A549 (cell line): ENCODE data around the gene TRIM29. TPM values are rescaled to one million over a fixed set of nuclear protein-coding genes. Genes with fewer than 3 reads are reported as not detected.

Experiments
- ATAC-seq, 2 experiments: fragments of 200-7000 bp in 1 of 2; fragments of >200 bp in 1 of 2; cut with Nextera tagmentation in 1 of 2; cut with Tn5 transposase in 1 of 2; 3 replicates each; pipeline versions ENCODE4 v1.8.0 to v1.9.1; 2018 to 2020; ENCODE audit warnings: mild to moderate bottlenecking in 1 of 2, moderate library complexity in 1 of 2
- CTCF ChIA-PET: fragments of 300-600 bp; sonication (Branson Sonifier 250); formaldehyde crosslinking; extraction: SDS; loops from one replicate; lab custom pipeline; 2021; ENCODE audit warnings: antibody characterized with exemption, inconsistent platforms; lab: Yijun Ruan, JAX
- POLR2A ChIA-PET: fragments of 350-600 bp; formaldehyde crosslinking; extraction: SDS; loops from one replicate; lab custom pipeline; 2021; ENCODE audit warnings: antibody characterized with exemption, inconsistent platforms; lab: Yijun Ruan, JAX
- DNase-seq, 2 experiments: peaks; one replicate each; pipeline versions ENCODE4 v3.0.0 to v3.0.0-alpha.2; 2011 to 2016; ENCODE audit warnings: low read depth in 1 of 2, low spot score in 1 of 2
- FAIRE-seq: peaks from 2 replicates; lab custom pipeline; 2011; peaks lifted over from hg19 to GRCh38; lab: Jason Lieb, UNC
- H3K27ac ChIP-seq, 2 experiments: fragments of >200 bp; sonication (Bioruptor Twin); formaldehyde crosslinking; 3 replicates each; pipeline ENCODE4 v1.5.1; 2016 to 2017
- H3K4me1 ChIP-seq: fragments of >200 bp; sonication (Bioruptor Twin); formaldehyde crosslinking; 3 replicates; pipeline ENCODE4 v1.6.1; 2016
- H3K4me2 ChIP-seq: fragments of >200 bp; sonication (Bioruptor Twin); formaldehyde crosslinking; 3 replicates; pipeline ENCODE4 v1.6.1; 2016
- H3K4me3 ChIP-seq: fragments of >200 bp; sonication (Bioruptor Twin); formaldehyde crosslinking; 3 replicates; pipeline ENCODE4 v1.5.1; 2016
- H3K9me3 ChIP-seq: fragments of >200 bp; sonication (Bioruptor Twin); formaldehyde crosslinking; 3 replicates; pipeline ENCODE4 v1.6.1; 2016
- EP300 ChIP-seq, 2 experiments: fragments of >200 bp; sonication (Bioruptor Twin); formaldehyde crosslinking; IDR thresholded peaks; 2 replicates in 1 of 2; 3 replicates in 1 of 2; pipeline ENCODE4 v1.6.1; 2016 to 2017
- FOSL2 ChIP-seq, 2 experiments: fragments of 450-650 bp in 1 of 2; fragments of >200 bp in 1 of 2; sonication (Bioruptor Twin) in 1 of 2; formaldehyde crosslinking; IDR thresholded peaks; 2 replicates each; pipeline versions ENCODE4 v1.5.0 to v1.6.1; 2016 to 2020; ENCODE audit warnings: mild to moderate bottlenecking in 1 of 2, moderate library complexity in 1 of 2
- JUN ChIP-seq, 2 experiments: fragments of >200 bp; sonication (Bioruptor Twin); formaldehyde crosslinking; IDR thresholded peaks; 2 replicates in 1 of 2; 3 replicates in 1 of 2; pipeline ENCODE4 v1.6.1; 2016 to 2017
- JUNB ChIP-seq: fragments of >200 bp; sonication (Bioruptor Twin); formaldehyde crosslinking; IDR thresholded peaks from 2 replicates; pipeline ENCODE4 v1.6.1; 2016
- PHF8 ChIP-seq: fragments of 200-600 bp; sonication (generic); IDR thresholded peaks from 2 replicates; pipeline ENCODE4 v1.6.1; 2016; ENCODE audit warnings: low read depth, mild to moderate bottlenecking, antibody characterized with exemption, moderate library complexity, borderline replicate concordance
- RAD21 ChIP-seq, 2 experiments: fragments of >200 bp in 1 of 2; sonication (Bioruptor Twin) in 1 of 2; formaldehyde crosslinking in 1 of 2; IDR thresholded peaks in 1 of 2; conservative IDR thresholded peaks in 1 of 2; 2 replicates in 1 of 2; 3 replicates in 1 of 2; pipeline ENCODE4 v1.6.1; 2012 to 2018; ENCODE audit warnings: inconsistent platforms in 1 of 2
- TFCP2L1 ChIP-seq: fragments of 250-450 bp; sonication (Bioruptor Pico); IDR thresholded peaks from 2 replicates; pipeline ENCODE4 v1.5.0; 2021; ENCODE audit warnings: mild to moderate bottlenecking
- ZSCAN20 ChIP-seq: fragments of 250-450 bp; sonication (Bioruptor Pico); IDR thresholded peaks from 2 replicates; pipeline ENCODE4 v1.8.0; 2022; ENCODE audit warnings: mild to moderate bottlenecking, moderate library complexity
- WGBS: methylation state at CpG from one replicate; pipeline ENCODE4 v1.1.6; 2017; ENCODE audit errors: missing lambda C conversion rate; 5-methylcytosine and 5-hydroxymethylcytosine counted together
- polyA plus RNA-seq, 4 experiments: library from polyadenylated mRNA; depleted of rRNA in 3 of 4; stranded (reverse); fragments of >200 nt; fragmentation: RNase III in 1 of 4; extraction: RNeasy Plus Mini Kit Qiagen cat#74134 plus additional on column Dnase treatment in 1 of 4; gene quantifications; 2 replicates in 3 of 4; 3 replicates in 1 of 4; pipeline ENCODE4 v1.2.3, GENCODE V29; 2011 to 2017
- TF ChIP-seq, protein P1 (sequence below): fragments of 200-600 bp; sonication (generic); IDR thresholded peaks from 2 replicates; pipeline ENCODE4 v1.6.1; 2016; ENCODE audit warnings: antibody characterized with exemption, mild to moderate bottlenecking, moderate library complexity
- TF ChIP-seq, protein P2 (sequence below): fragments of >200 bp; sonication (Bioruptor Twin); formaldehyde crosslinking; IDR thresholded peaks from 3 replicates; pipeline ENCODE4 v1.5.1; 2016
- TF ChIP-seq, protein P3 (sequence below): IDR thresholded peaks from 2 replicates; pipeline ENCODE4 v1.6.1; 2012; ENCODE audit warnings: low read depth, borderline replicate concordance

TRIM29 gene
- polyA plus RNA-seq, 2 of the 4 experiments (the other 2 are of a cell fraction) = 2.7 to 3.6 TPM

DNA sequence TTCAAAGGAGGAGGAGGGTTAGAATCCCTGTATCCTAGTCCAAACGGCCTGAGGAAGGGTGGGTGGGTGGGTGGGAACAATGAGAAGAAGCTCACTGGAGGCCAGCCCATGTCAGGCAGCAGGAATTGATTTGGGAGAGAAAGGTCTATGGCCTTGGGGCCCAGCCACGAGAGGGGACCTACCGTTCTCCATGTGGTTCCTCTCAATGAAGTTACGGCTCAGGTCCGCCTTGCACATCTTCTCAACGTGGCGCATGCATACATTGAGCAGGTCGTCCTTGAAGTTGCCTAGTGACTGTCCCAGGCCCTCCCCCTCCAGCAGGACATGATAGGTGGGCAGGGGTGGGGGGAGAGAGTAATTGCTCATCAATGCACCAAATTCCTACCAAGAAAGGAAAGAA is 12.4 kb downstream of the TRIM29 start (continued):
- TF ChIP-seq, protein P1, sequence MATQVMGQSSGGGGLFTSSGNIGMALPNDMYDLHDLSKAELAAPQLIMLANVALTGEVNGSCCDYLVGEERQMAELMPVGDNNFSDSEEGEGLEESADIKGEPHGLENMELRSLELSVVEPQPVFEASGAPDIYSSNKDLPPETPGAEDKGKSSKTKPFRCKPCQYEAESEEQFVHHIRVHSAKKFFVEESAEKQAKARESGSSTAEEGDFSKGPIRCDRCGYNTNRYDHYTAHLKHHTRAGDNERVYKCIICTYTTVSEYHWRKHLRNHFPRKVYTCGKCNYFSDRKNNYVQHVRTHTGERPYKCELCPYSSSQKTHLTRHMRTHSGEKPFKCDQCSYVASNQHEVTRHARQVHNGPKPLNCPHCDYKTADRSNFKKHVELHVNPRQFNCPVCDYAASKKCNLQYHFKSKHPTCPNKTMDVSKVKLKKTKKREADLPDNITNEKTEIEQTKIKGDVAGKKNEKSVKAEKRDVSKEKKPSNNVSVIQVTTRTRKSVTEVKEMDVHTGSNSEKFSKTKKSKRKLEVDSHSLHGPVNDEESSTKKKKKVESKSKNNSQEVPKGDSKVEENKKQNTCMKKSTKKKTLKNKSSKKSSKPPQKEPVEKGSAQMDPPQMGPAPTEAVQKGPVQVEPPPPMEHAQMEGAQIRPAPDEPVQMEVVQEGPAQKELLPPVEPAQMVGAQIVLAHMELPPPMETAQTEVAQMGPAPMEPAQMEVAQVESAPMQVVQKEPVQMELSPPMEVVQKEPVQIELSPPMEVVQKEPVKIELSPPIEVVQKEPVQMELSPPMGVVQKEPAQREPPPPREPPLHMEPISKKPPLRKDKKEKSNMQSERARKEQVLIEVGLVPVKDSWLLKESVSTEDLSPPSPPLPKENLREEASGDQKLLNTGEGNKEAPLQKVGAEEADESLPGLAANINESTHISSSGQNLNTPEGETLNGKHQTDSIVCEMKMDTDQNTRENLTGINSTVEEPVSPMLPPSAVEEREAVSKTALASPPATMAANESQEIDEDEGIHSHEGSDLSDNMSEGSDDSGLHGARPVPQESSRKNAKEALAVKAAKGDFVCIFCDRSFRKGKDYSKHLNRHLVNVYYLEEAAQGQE = no peak

DNA sequence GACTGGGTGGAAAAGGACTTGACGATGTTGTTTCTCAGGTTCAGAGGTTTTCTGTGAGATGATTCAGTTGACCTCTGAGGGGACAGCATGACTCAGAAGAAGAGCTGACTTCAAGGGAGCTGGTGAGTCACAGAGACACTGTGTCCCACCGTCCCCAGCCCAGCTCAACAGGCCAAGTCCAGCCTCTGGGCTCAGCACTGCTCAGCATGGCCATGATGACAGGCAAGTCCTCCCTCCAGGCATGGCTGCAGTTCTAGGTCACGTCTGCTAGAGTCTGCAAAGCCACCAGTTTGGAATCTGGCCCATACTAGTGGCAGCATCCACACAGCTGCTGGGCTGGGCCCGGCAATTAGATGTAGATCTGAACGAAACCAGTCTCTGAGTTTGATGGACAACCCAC is 12.9 kb downstream of the TRIM29 start:
- TF ChIP-seq JUNB = no peak
- 0 out of 2 replicates have a peak, but pooled peaks have one; percentile 20 for TF ChIP-seq FOSL2 (IDR thresholded peaks at IDR 0.05)
- peak; percentile 43; the same call in 1 of the 2 replicates for TF ChIP-seq FOSL2 (CRISPR knock-in tag; IDR thresholded peaks at IDR 0.05)
- FAIRE-seq (no peak), ATAC-seq (peak; percentile 31 to 44; a peak in 3 of 6 replicates), DNase-seq (peak; percentile 31 to 54)
- WGBS = 35% methylated on average over 2 of the region's 5 CpGs
- Histone ChIP-seq H3K4me1 (peaks cover 55% of the 10 kb centered on the region), H3K4me3 (no peak overlapping the region), H3K4me2 (peak overlapping the region; percentile 43), H3K9me3 (no peaks in the 10 kb centered on the region), H3K27ac (peak overlapping the region; percentile 5 to 35; a peak in 1 of 6 replicates)
- CTCF ChIA-PET = interaction anchor here (0.8 to 1.4 kb wide), 2 partner anchors 17 to 45 kb away, joined by 3 to 5 read pairs; no protein-coding TSS in a partner anchor
- POLR2A ChIA-PET = no interaction called here

DNA sequence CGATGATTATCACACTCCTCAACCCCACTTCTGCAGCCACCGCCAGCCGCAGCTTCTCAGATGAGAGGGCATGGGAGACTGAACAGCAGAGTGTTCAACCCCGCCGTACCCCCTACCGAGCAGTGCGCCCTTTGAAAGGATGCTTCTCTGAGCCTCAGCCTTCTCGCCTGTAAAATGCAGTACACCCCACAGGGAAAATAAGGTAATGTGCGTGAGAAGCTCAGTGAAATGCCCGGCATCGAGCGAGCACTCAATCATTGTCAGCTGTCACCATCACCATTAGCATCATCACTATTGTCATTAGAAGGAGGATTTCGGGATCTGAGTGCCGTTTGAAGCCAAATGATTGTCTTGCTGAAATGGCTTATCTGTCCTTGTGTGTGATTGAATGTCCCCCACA is 13.6 kb downstream of the TRIM29 start:
- POLR2A ChIA-PET = no interaction called here
- Histone ChIP-seq H3K27ac (peak overlapping the region in 1 of 2 experiments; percentile 35; a peak in 1 of 6 replicates), H3K4me3 (no peak overlapping the region), H3K4me1 (peaks cover 53% of the 10 kb centered on the region), H3K4me2 (peak overlapping the region; percentile 43), H3K9me3 (no peaks in the 10 kb centered on the region)
- ATAC-seq (no peak), FAIRE-seq (no peak), DNase-seq (no peak)
- CTCF ChIA-PET = interaction anchor here (0.8 kb wide), 1 partner anchor 46 kb away, joined by 3 read pairs; no protein-coding TSS in a partner anchor
- 84% methylated on average over 14 of the region's 14 CpGs for WGBS
- no peak for TF ChIP-seq EP300 (IDR thresholded peaks at IDR 0.05)
- TF ChIP-seq ZSCAN20 (CRISPR knock-in tag) = no peak
- TF ChIP-seq FOSL2 (IDR thresholded peaks at IDR 0.05) = no peak
- TF ChIP-seq FOSL2 (CRISPR knock-in tag; IDR thresholded peaks at IDR 0.05) = no peak
- no peak for TF ChIP-seq JUNB
- TF ChIP-seq, protein P2, sequence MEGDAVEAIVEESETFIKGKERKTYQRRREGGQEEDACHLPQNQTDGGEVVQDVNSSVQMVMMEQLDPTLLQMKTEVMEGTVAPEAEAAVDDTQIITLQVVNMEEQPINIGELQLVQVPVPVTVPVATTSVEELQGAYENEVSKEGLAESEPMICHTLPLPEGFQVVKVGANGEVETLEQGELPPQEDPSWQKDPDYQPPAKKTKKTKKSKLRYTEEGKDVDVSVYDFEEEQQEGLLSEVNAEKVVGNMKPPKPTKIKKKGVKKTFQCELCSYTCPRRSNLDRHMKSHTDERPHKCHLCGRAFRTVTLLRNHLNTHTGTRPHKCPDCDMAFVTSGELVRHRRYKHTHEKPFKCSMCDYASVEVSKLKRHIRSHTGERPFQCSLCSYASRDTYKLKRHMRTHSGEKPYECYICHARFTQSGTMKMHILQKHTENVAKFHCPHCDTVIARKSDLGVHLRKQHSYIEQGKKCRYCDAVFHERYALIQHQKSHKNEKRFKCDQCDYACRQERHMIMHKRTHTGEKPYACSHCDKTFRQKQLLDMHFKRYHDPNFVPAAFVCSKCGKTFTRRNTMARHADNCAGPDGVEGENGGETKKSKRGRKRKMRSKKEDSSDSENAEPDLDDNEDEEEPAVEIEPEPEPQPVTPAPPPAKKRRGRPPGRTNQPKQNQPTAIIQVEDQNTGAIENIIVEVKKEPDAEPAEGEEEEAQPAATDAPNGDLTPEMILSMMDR = no peak
- TF ChIP-seq JUN (IDR thresholded peaks at IDR 0.05) = no peak
- no peak for TF ChIP-seq PHF8

DNA sequence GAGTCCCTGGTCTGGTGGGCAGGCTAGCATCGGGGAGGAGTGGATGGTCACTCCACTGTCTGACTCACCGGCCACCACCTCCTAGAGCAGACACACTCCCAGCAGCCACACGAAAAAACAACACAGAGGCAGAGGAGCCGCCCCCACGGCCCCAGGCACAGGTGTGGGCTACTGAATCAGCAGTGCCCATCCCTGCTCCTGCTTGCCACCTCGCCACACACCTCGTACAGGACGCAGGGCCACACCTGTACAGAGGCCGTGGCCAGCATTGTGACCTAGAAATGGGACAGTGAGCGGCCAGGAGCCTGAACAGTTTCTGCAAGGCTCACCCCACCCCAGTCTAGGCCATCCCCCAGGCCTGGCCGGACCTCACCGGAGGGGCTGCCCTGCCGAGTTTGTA is 14.0 kb downstream of the TRIM29 start:
- no peak for ATAC-seq
- FAIRE-seq = no peak
- Histone ChIP-seq H3K4me3 (no peak overlapping the region), H3K4me1 (peaks cover 49% of the 10 kb centered on the region), H3K27ac (peak overlapping the region in 1 of 2 experiments; percentile 35; a peak in 1 of 6 replicates), H3K4me2 (0 out of 3 replicates have a peak overlapping the region, but pooled peaks have one; percentile 2), H3K9me3 (no peaks in the 10 kb centered on the region)
- DNase-seq = no peak
- ChIA-PET CTCF (interaction anchor here (1.4 kb wide), 1 partner anchor 15 kb away, joined by 5 read pairs; no protein-coding TSS in a partner anchor), POLR2A (no interaction called here)
- 52% methylated on average over 4 of the region's 13 CpGs for WGBS
- TF ChIP-seq TFCP2L1 (CRISPR knock-in tag) (no peak), JUN (IDR thresholded peaks at IDR 0.05) (no peak), PHF8 (no peak), RAD21 (conservative IDR thresholded peaks at IDR 0.05 in 1 of 2, IDR thresholded peaks at IDR 0.05 in 1 of 2) (no peak)
- TF ChIP-seq, protein P3, sequence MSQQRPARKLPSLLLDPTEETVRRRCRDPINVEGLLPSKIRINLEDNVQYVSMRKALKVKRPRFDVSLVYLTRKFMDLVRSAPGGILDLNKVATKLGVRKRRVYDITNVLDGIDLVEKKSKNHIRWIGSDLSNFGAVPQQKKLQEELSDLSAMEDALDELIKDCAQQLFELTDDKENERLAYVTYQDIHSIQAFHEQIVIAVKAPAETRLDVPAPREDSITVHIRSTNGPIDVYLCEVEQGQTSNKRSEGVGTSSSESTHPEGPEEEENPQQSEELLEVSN = no peak
- TF ChIP-seq, protein P1 = no peak
